ENCODE results near the gene KCNJ9.

DNA sequence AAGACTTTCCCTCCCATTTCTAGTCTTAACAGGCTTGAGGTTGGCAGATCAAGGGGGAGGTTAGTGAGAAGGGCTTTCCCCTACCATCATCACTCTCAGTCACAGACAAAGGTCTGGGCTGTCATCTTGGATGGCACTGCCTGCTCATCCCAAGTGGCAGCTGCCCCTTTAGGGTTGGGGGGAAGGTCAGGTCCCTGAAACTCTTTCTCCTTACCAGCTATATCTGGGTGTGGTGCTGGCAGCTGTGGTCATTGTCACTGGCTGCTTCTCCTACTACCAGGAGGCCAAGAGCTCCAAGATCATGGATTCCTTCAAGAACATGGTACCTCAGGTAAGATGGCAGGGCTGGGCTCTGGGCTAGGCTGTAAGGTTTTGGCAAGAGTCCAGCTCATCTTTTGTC lies 42.4 kb downstream of the KCNJ9 start:
- TF ChIP-seq, protein P1, sequence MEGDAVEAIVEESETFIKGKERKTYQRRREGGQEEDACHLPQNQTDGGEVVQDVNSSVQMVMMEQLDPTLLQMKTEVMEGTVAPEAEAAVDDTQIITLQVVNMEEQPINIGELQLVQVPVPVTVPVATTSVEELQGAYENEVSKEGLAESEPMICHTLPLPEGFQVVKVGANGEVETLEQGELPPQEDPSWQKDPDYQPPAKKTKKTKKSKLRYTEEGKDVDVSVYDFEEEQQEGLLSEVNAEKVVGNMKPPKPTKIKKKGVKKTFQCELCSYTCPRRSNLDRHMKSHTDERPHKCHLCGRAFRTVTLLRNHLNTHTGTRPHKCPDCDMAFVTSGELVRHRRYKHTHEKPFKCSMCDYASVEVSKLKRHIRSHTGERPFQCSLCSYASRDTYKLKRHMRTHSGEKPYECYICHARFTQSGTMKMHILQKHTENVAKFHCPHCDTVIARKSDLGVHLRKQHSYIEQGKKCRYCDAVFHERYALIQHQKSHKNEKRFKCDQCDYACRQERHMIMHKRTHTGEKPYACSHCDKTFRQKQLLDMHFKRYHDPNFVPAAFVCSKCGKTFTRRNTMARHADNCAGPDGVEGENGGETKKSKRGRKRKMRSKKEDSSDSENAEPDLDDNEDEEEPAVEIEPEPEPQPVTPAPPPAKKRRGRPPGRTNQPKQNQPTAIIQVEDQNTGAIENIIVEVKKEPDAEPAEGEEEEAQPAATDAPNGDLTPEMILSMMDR (IDR thresholded peaks at IDR 0.05), result no peak
- no peak for TF ChIP-seq POLR2A (IDR thresholded peaks at IDR 0.05)
